ENCODE measurements around the gene PIP5KL1.

Gene PIP5KL1

GRCh38 chr9:127954831-127955293 lies 24.3 kb upstream of the PIP5KL1 start:
- H2BK5ac ChIP-seq (ENCODE audit: low read length): no peak overlapping the region
- no peak overlapping the region for H3K4me2 ChIP-seq (ENCODE audit: low read length)
- H3K79me2 ChIP-seq (ENCODE audit: control insufficient read depth, insufficient read depth, low read length): peaks cover 24% of the 10 kb centered on the region

GRCh38 chr9:127953768-127954505 lies 23.4 kb upstream of the PIP5KL1 start:
- Histone ChIP-seq H3K56ac (ENCODE audit: low read length) (no peak overlapping the region), H2BK15ac (replicated peaks; ENCODE audit: low read depth) (no peak overlapping the region), H3K36me3 (ENCODE audit: control insufficient read depth, insufficient read depth, low read length) (no peaks in the 10 kb centered on the region), H3K4me3 (ENCODE audit: low read length) (no peak overlapping the region), H3K79me2 (ENCODE audit: control insufficient read depth, insufficient read depth, low read length) (peaks cover 23% of the 10 kb centered on the region), H3K18ac (ENCODE audit: low read length) (no peak overlapping the region), H2AK5ac (ENCODE audit: low read length) (no peak overlapping the region), H2BK120ac (ENCODE audit: low read depth, low read length) (no peak overlapping the region), H3K4ac (ENCODE audit: low read depth, low read length) (no peak overlapping the region), H2BK5ac (ENCODE audit: low read length) (no peak overlapping the region), H3K27ac (ENCODE audit: low read depth, low read length) (no peak overlapping the region), H3K9ac (ENCODE audit: low read length) (no peak overlapping the region), H4K8ac (ENCODE audit: low read depth, low read length) (no peak overlapping the region), H3K4me2 (ENCODE audit: low read length) (no peak overlapping the region), H3K79me1 (ENCODE audit: low read length) (peaks cover 18% of the 10 kb centered on the region), H3K4me1 (ENCODE audit: control insufficient read depth, low read depth, low read length) (no peaks in the 10 kb centered on the region), H3K27me3 (ENCODE audit: insufficient read depth, low read length, poor library complexity) (no peaks in the 10 kb centered on the region), H4K5ac (ENCODE audit: low read length) (no peak overlapping the region), H3K23ac (ENCODE audit: low read length) (no peak overlapping the region)
- no peak for DNase-seq
- WGBS (ENCODE audit: extremely low coverage, insufficient coverage, low lambda C conversion rate): no CpG with 5 or more reads among the region's 17 CpGs

More at GRCh38 chr9:127954831-127955293, 24.3 kb upstream of the PIP5KL1 start:
- H2BK120ac ChIP-seq (ENCODE audit: low read depth, low read length): no peak overlapping the region
- DNase-seq: no peak
- WGBS (ENCODE audit: extremely low coverage, insufficient coverage, low lambda C conversion rate): no CpG with 5 or more reads among the region's 13 CpGs
- no peak overlapping the region for H3K56ac ChIP-seq (ENCODE audit: low read length)
- H3K27ac ChIP-seq (ENCODE audit: low read depth, low read length): no peak overlapping the region
- no peak overlapping the region for H3K18ac ChIP-seq (ENCODE audit: low read length)
- no peak overlapping the region for H3K23ac ChIP-seq (ENCODE audit: low read length)
- no peaks in the 10 kb centered on the region for H3K27me3 ChIP-seq (ENCODE audit: insufficient read depth, low read length, poor library complexity)
- H3K4me1 ChIP-seq (ENCODE audit: control insufficient read depth, low read depth, low read length): no peaks in the 10 kb centered on the region
- no peak overlapping the region for H3K4ac ChIP-seq (ENCODE audit: low read depth, low read length)
- no peak overlapping the region for H4K5ac ChIP-seq (ENCODE audit: low read length)
- no peak overlapping the region for H3K9ac ChIP-seq (ENCODE audit: low read length)
- no peak overlapping the region for H3K4me3 ChIP-seq (ENCODE audit: low read length)
- no peak overlapping the region for H4K8ac ChIP-seq (ENCODE audit: low read depth, low read length)
- no peak overlapping the region for H2AK5ac ChIP-seq (ENCODE audit: low read length)
- H3K36me3 ChIP-seq (ENCODE audit: control insufficient read depth, insufficient read depth, low read length): no peaks in the 10 kb centered on the region
- H2BK15ac ChIP-seq (replicated peaks; ENCODE audit: low read depth): no peak overlapping the region
- peaks cover 18% of the 10 kb centered on the region for H3K79me1 ChIP-seq (ENCODE audit: low read length)

GRCh38 chr9:127953154-127953553 lies 22.6 kb upstream of the PIP5KL1 start:
- Histone ChIP-seq H3K4me1 (ENCODE audit: control insufficient read depth, low read depth, low read length) (no peaks in the 10 kb centered on the region), H3K27ac (ENCODE audit: low read depth, low read length) (no peak overlapping the region), H4K8ac (ENCODE audit: low read depth, low read length) (no peak overlapping the region), H3K23ac (ENCODE audit: low read length) (no peak overlapping the region), H3K9ac (ENCODE audit: low read length) (no peak overlapping the region), H3K18ac (ENCODE audit: low read length) (no peak overlapping the region), H3K79me1 (ENCODE audit: low read length) (peaks cover 16% of the 10 kb centered on the region), H2BK120ac (ENCODE audit: low read depth, low read length) (no peak overlapping the region), H3K56ac (ENCODE audit: low read length) (no peak overlapping the region), H2AK5ac (ENCODE audit: low read length) (no peak overlapping the region), H4K5ac (ENCODE audit: low read length) (no peak overlapping the region), H3K4me3 (ENCODE audit: low read length) (no peak overlapping the region), H3K27me3 (ENCODE audit: insufficient read depth, low read length, poor library complexity) (no peaks in the 10 kb centered on the region), H3K4me2 (ENCODE audit: low read length) (no peak overlapping the region), H3K36me3 (ENCODE audit: control insufficient read depth, insufficient read depth, low read length) (no peaks in the 10 kb centered on the region), H2BK15ac (replicated peaks; ENCODE audit: low read depth) (no peak overlapping the region), H2BK5ac (ENCODE audit: low read length) (no peak overlapping the region), H3K79me2 (ENCODE audit: control insufficient read depth, insufficient read depth, low read length) (peaks cover 20% of the 10 kb centered on the region), H3K4ac (ENCODE audit: low read depth, low read length) (no peak overlapping the region)
- no CpG with 5 or more reads among the region's 1 CpG for WGBS (ENCODE audit: extremely low coverage, insufficient coverage, low lambda C conversion rate)
- no peak for DNase-seq

- H3K18ac ChIP-seq (ENCODE audit: low read length): no peak overlapping the region
- H4K5ac ChIP-seq (ENCODE audit: low read length): no peak overlapping the region
- no peak for DNase-seq
- H3K23ac ChIP-seq (ENCODE audit: low read length): no peak overlapping the region
- peaks cover 16% of the 10 kb centered on the region for H3K79me2 ChIP-seq (ENCODE audit: control insufficient read depth, insufficient read depth, low read length)
- H3K9ac ChIP-seq (ENCODE audit: low read length): no peak overlapping the region
- no peaks in the 10 kb centered on the region for H3K27me3 ChIP-seq (ENCODE audit: insufficient read depth, low read length, poor library complexity)
- no CpG with 5 or more reads among the region's 21 CpGs for WGBS (ENCODE audit: extremely low coverage, insufficient coverage, low lambda C conversion rate)
- H2BK120ac ChIP-seq (ENCODE audit: low read depth, low read length): no peak overlapping the region
- H2AK5ac ChIP-seq (ENCODE audit: low read length): no peak overlapping the region
- no peak overlapping the region for H4K8ac ChIP-seq (ENCODE audit: low read depth, low read length)
- no peaks in the 10 kb centered on the region for H3K4me1 ChIP-seq (ENCODE audit: control insufficient read depth, low read depth, low read length)
- H3K79me1 ChIP-seq (ENCODE audit: low read length): peaks cover 14% of the 10 kb centered on the region
- H3K4me2 ChIP-seq (ENCODE audit: low read length): no peak overlapping the region
- H3K4ac ChIP-seq (ENCODE audit: low read depth, low read length): no peak overlapping the region
- no peak overlapping the region for H3K56ac ChIP-seq (ENCODE audit: low read length)
- H3K27ac ChIP-seq (ENCODE audit: low read depth, low read length): no peak overlapping the region
- H3K36me3 ChIP-seq (ENCODE audit: control insufficient read depth, insufficient read depth, low read length): no peaks in the 10 kb centered on the region
- no peak overlapping the region for H2BK5ac ChIP-seq (ENCODE audit: low read length)
- no peak overlapping the region for H2BK15ac ChIP-seq (replicated peaks; ENCODE audit: low read depth)
- H3K4me3 ChIP-seq (ENCODE audit: low read length): no peak overlapping the region
Measured at GRCh38 chr9:127950513-127951289, 20.1 kb upstream of the PIP5KL1 start.

GRCh38 chr9:127949827-127950512 lies 19.4 kb upstream of the PIP5KL1 start:
- H3K36me3 ChIP-seq (ENCODE audit: control insufficient read depth, insufficient read depth, low read length): no peaks in the 10 kb centered on the region
- H3K23ac ChIP-seq (ENCODE audit: low read length): no peak overlapping the region
- no peak for DNase-seq
- H3K4ac ChIP-seq (ENCODE audit: low read depth, low read length): no peak overlapping the region
- H2BK15ac ChIP-seq (replicated peaks; ENCODE audit: low read depth): no peak overlapping the region
- no peak overlapping the region for H3K18ac ChIP-seq (ENCODE audit: low read length)
- peaks cover 13% of the 10 kb centered on the region for H3K79me2 ChIP-seq (ENCODE audit: control insufficient read depth, insufficient read depth, low read length)
- H2BK120ac ChIP-seq (ENCODE audit: low read depth, low read length): no peak overlapping the region
- no peaks in the 10 kb centered on the region for H3K27me3 ChIP-seq (ENCODE audit: insufficient read depth, low read length, poor library complexity)
- H3K4me3 ChIP-seq (ENCODE audit: low read length): no peak overlapping the region
- H3K27ac ChIP-seq (ENCODE audit: low read depth, low read length): no peak overlapping the region
- no peak overlapping the region for H2AK5ac ChIP-seq (ENCODE audit: low read length)
- H2BK5ac ChIP-seq (ENCODE audit: low read length): no peak overlapping the region
- H3K9ac ChIP-seq (ENCODE audit: low read length): no peak overlapping the region
- no peak overlapping the region for H3K4me2 ChIP-seq (ENCODE audit: low read length)
- no peaks in the 10 kb centered on the region for H3K4me1 ChIP-seq (ENCODE audit: control insufficient read depth, low read depth, low read length)
- WGBS (ENCODE audit: extremely low coverage, insufficient coverage, low lambda C conversion rate): no CpG with 5 or more reads among the region's 17 CpGs
- no peak overlapping the region for H4K8ac ChIP-seq (ENCODE audit: low read depth, low read length)
- peaks cover 11% of the 10 kb centered on the region for H3K79me1 ChIP-seq (ENCODE audit: low read length)
- no peak overlapping the region for H3K56ac ChIP-seq (ENCODE audit: low read length)
- H4K5ac ChIP-seq (ENCODE audit: low read length): no peak overlapping the region
